ENCODE measurements around the gene SYNGAP1. TPM values are rescaled to one million over a fixed set of nuclear protein-coding genes. Genes with fewer than 3 reads are reported as not detected.

The SYNGAP1 gene
- total and polyA plus RNA-seq, 2 of the 8 experiments (the other 6 are each of a cell fraction or from before 2014, with no cell fraction given), result 31.0 to 101 TPM

DNA sequence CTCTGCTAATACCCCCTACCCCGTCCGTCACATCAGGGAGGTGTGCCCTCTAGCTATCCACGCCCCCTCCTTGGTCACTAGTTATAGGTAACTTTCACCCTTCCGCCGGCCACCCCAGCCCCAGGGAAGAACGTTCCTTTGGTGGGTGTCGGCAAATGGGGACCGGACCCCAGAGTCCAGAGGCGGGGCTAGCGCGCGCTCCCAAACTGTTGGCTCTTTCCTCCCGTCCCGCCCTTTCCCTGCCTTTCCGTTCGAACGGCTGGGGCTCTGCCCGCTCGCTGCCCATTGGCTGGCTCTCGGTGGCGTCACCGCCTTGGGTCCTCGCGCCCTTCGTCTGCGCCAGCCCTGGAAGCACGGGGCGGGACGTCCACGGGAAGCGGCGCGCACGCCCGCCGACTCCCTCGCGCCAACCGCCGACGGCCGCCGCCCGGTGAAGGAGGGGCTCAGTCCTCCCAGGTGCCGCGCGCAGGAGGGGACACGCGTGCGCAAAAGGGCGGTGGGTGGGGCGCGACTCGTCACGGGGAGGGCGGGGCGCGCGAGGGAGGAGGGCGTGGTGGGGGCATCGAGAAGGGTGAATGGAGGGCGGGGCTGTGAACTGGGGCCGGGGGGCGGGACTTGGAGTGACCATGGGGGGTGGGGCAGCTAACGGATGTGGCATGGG, 9.7 kb upstream of the SYNGAP1 start (continued):
- TF ChIP-seq, protein P1, sequence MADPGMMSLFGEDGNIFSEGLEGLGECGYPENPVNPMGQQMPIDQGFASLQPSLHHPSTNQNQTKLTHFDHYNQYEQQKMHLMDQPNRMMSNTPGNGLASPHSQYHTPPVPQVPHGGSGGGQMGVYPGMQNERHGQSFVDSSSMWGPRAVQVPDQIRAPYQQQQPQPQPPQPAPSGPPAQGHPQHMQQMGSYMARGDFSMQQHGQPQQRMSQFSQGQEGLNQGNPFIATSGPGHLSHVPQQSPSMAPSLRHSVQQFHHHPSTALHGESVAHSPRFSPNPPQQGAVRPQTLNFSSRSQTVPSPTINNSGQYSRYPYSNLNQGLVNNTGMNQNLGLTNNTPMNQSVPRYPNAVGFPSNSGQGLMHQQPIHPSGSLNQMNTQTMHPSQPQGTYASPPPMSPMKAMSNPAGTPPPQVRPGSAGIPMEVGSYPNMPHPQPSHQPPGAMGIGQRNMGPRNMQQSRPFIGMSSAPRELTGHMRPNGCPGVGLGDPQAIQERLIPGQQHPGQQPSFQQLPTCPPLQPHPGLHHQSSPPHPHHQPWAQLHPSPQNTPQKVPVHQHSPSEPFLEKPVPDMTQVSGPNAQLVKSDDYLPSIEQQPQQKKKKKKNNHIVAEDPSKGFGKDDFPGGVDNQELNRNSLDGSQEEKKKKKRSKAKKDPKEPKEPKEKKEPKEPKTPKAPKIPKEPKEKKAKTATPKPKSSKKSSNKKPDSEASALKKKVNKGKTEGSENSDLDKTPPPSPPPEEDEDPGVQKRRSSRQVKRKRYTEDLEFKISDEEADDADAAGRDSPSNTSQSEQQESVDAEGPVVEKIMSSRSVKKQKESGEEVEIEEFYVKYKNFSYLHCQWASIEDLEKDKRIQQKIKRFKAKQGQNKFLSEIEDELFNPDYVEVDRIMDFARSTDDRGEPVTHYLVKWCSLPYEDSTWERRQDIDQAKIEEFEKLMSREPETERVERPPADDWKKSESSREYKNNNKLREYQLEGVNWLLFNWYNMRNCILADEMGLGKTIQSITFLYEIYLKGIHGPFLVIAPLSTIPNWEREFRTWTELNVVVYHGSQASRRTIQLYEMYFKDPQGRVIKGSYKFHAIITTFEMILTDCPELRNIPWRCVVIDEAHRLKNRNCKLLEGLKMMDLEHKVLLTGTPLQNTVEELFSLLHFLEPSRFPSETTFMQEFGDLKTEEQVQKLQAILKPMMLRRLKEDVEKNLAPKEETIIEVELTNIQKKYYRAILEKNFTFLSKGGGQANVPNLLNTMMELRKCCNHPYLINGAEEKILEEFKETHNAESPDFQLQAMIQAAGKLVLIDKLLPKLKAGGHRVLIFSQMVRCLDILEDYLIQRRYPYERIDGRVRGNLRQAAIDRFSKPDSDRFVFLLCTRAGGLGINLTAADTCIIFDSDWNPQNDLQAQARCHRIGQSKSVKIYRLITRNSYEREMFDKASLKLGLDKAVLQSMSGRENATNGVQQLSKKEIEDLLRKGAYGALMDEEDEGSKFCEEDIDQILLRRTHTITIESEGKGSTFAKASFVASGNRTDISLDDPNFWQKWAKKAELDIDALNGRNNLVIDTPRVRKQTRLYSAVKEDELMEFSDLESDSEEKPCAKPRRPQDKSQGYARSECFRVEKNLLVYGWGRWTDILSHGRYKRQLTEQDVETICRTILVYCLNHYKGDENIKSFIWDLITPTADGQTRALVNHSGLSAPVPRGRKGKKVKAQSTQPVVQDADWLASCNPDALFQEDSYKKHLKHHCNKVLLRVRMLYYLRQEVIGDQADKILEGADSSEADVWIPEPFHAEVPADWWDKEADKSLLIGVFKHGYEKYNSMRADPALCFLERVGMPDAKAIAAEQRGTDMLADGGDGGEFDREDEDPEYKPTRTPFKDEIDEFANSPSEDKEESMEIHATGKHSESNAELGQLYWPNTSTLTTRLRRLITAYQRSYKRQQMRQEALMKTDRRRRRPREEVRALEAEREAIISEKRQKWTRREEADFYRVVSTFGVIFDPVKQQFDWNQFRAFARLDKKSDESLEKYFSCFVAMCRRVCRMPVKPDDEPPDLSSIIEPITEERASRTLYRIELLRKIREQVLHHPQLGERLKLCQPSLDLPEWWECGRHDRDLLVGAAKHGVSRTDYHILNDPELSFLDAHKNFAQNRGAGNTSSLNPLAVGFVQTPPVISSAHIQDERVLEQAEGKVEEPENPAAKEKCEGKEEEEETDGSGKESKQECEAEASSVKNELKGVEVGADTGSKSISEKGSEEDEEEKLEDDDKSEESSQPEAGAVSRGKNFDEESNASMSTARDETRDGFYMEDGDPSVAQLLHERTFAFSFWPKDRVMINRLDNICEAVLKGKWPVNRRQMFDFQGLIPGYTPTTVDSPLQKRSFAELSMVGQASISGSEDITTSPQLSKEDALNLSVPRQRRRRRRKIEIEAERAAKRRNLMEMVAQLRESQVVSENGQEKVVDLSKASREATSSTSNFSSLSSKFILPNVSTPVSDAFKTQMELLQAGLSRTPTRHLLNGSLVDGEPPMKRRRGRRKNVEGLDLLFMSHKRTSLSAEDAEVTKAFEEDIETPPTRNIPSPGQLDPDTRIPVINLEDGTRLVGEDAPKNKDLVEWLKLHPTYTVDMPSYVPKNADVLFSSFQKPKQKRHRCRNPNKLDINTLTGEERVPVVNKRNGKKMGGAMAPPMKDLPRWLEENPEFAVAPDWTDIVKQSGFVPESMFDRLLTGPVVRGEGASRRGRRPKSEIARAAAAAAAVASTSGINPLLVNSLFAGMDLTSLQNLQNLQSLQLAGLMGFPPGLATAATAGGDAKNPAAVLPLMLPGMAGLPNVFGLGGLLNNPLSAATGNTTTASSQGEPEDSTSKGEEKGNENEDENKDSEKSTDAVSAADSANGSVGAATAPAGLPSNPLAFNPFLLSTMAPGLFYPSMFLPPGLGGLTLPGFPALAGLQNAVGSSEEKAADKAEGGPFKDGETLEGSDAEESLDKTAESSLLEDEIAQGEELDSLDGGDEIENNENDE (IDR thresholded peaks at IDR 0.05; ENCODE audit: insufficient replicate concordance, low read length), result no peak
- TF ChIP-seq FOSL1 (IDR thresholded peaks at IDR 0.05; ENCODE audit: insufficient read depth, low read depth, low read length), result 0 out of 2 replicates have a peak, but pooled peaks have one; percentile 16
- TF ChIP-seq CTBP2 (IDR thresholded peaks at IDR 0.05; ENCODE audit: borderline replicate concordance, insufficient read depth, insufficient read length, low read length), result no peak
- no peak for TF ChIP-seq RXRA (IDR thresholded peaks at IDR 0.05; ENCODE audit: insufficient read depth, low read depth, low read length)
- no peak for TF ChIP-seq EGR1 (IDR thresholded peaks at IDR 0.05; ENCODE audit: borderline replicate concordance, low read depth, low read length)
- no peak for TF ChIP-seq ASH2L (IDR thresholded peaks at IDR 0.05; ENCODE audit: low read length)
- no peak for TF ChIP-seq RFX5 (IDR thresholded peaks at IDR 0.05; ENCODE audit: borderline replicate concordance, low read depth, low read length)
- no peak for TF ChIP-seq CBX5 (IDR thresholded peaks at IDR 0.05; ENCODE audit: low read depth, low read length)
- TF ChIP-seq TEAD4 (IDR thresholded peaks at IDR 0.05; ENCODE audit: low read depth, low read length), result peak; percentile 1; the same call in 1 of the 2 replicates
- TF ChIP-seq SRF (IDR thresholded peaks at IDR 0.05; ENCODE audit: low read depth, low read length), result peak; percentile 5; the same call in 1 of the 2 replicates
